Astrocyte of the hippocampus (primary cell): Measurements from ENCODE around the gene UMOD.

Experiments used
- DNase-seq: peaks from one replicate; pipeline ENCODE4 v3.0.0; 2011; ENCODE audit warnings: low read depth, low spot score

Gene UMOD

GRCh38 chr16:20352615-20353014 lies at the start of gene UMOD:
Gene UMOD, minus strand, starts transcription at chr16:20352715. Its CDS starts 1,978 bp downstream, at chr16:20350737.
- DNase-seq: no peak

GRCh38 chr16:20401475-20402016 lies 49.0 kb upstream of the UMOD start:
- no peak for DNase-seq

GRCh38 chr16:20401066-20401465 lies 48.6 kb upstream of the UMOD start:
- no peak for DNase-seq

- DNase-seq: no peak
Measured at GRCh38 chr16:20399185-20399584, 46.7 kb upstream of the UMOD start.

- DNase-seq: no peak
Measured at GRCh38 chr16:20398603-20399002, 46.1 kb upstream of the UMOD start.

- no peak for DNase-seq
Measured at GRCh38 chr16:20397468-20398074, 45.1 kb upstream of the UMOD start.

- DNase-seq: no peak
Measured at GRCh38 chr16:20396846-20397467, 44.4 kb upstream of the UMOD start.

- no peak for DNase-seq
Measured at GRCh38 chr16:20395946-20396345, 43.4 kb upstream of the UMOD start.

- DNase-seq: no peak
Measured at GRCh38 chr16:20393801-20394577, 41.5 kb upstream of the UMOD start.

GRCh38 chr16:20391045-20391444 lies 38.5 kb upstream of the UMOD start:
- DNase-seq: no peak

- DNase-seq: no peak
Measured at GRCh38 chr16:20388854-20389253, 36.3 kb upstream of the UMOD start.

GRCh38 chr16:20387978-20388377 lies 35.5 kb upstream of the UMOD start:
- DNase-seq: no peak

GRCh38 chr16:20385844-20386832 lies 33.6 kb upstream of the UMOD start:
- peak; percentile 66 for DNase-seq

- peak; percentile 80 for DNase-seq
Measured at GRCh38 chr16:20383106-20384029, 30.9 kb upstream of the UMOD start.

- DNase-seq: no peak
Measured at GRCh38 chr16:20382202-20382948, 29.9 kb upstream of the UMOD start.

GRCh38 chr16:20380782-20381181 lies 28.3 kb upstream of the UMOD start:
- DNase-seq: no peak

- DNase-seq: no peak
Measured at GRCh38 chr16:20377181-20377580, 24.7 kb upstream of the UMOD start.

GRCh38 chr16:20372701-20373100 lies 20.2 kb upstream of the UMOD start:
- no peak for DNase-seq

- DNase-seq: no peak
Measured at GRCh38 chr16:20369452-20370054, 17.0 kb upstream of the UMOD start.
